CD14-positive monocyte (primary cell): Measurements from ENCODE around the gene IKZF3. TPM values are rescaled to one million over a fixed set of nuclear protein-coding genes. Genes with fewer than 3 reads are reported as not detected.

Experiments used
- DNase-seq, 3 donors: peaks; one replicate each; pipeline ENCODE4 v3.0.0-alpha.2; 2011 to 2022
- H2AFZ ChIP-seq: 2 replicates; pipeline ENCODE4 v1.6.0; 2012; ENCODE audit warnings: mild to moderate bottlenecking, low read depth, low read length, inconsistent platforms; ENCODE audit not compliant: insufficient read depth, poor library complexity, severe bottlenecking
- H3K27ac ChIP-seq, 2 donors: 1 replicate in 1 of 2; 2 replicates in 1 of 2; pipeline ENCODE4 v1.5.1; 2012 to 2013; ENCODE audit warnings: low read length in 2 of 2, control low read depth in 1 of 2, inconsistent platforms in 1 of 2, low read depth in 1 of 2, mild to moderate bottlenecking in 1 of 2
- H3K27me3 ChIP-seq, 2 donors: one replicate each; pipeline versions ENCODE4 v1.6.0 to v1.6.1; 2011 to 2013; ENCODE audit warnings: low read length in 2 of 2; ENCODE audit not compliant: control insufficient read depth in 2 of 2, insufficient read depth in 2 of 2
- H3K36me3 ChIP-seq, 2 donors: replicated peaks in 1 of 2; 1 replicate in 1 of 2; 2 replicates in 1 of 2; pipeline versions ENCODE4 v1.5.1 to v1.6.1; 2012 to 2013; ENCODE audit warnings: low read length in 2 of 2, control low read depth in 1 of 2, inconsistent platforms in 1 of 2, mild to moderate bottlenecking in 1 of 2; ENCODE audit not compliant: insufficient read depth in 2 of 2, control insufficient read depth in 1 of 2
- H3K4me1 ChIP-seq, 2 donors: 1 replicate in 1 of 2; 2 replicates in 1 of 2; pipeline versions ENCODE4 v1.5.1 to v1.6.1; 2012 to 2013; ENCODE audit warnings: low read length in 2 of 2, control low read depth in 1 of 2, inconsistent platforms in 1 of 2, mild to moderate bottlenecking in 1 of 2, moderate library complexity in 1 of 2; ENCODE audit not compliant: insufficient read depth in 2 of 2, control insufficient read depth in 1 of 2
- H3K4me2 ChIP-seq: replicated peaks from 2 replicates; pipeline ENCODE3; 2012; ENCODE audit warnings: low read length, moderate library complexity, mild to moderate bottlenecking; ENCODE audit not compliant: poor library complexity, severe bottlenecking; ENCODE audit errors: extremely low read depth
- H3K4me3 ChIP-seq, 3 experiments: fragments of 200-600 bp in 1 of 3; sonication (generic) in 1 of 3; replicated peaks in 1 of 3; 1 replicate in 2 of 3; 2 replicates in 1 of 3; pipeline ENCODE4 v1.5.1; 2011 to 2013; ENCODE audit warnings: low read length in 3 of 3, mild to moderate bottlenecking in 3 of 3, control low read depth in 2 of 3, low read depth in 2 of 3, inconsistent platforms in 1 of 3, moderate library complexity in 1 of 3
- H3K79me2 ChIP-seq: 2 replicates; pipeline ENCODE4 v1.6.0; 2012; ENCODE audit warnings: mild to moderate bottlenecking, control low read depth, inconsistent platforms, low read length, moderate library complexity; ENCODE audit not compliant: insufficient read depth
- H3K9ac ChIP-seq: 2 replicates; pipeline ENCODE4 v1.6.0; 2017; ENCODE audit warnings: low read length, mild to moderate bottlenecking; ENCODE audit not compliant: insufficient read depth, poor library complexity, severe bottlenecking
- H3K9me3 ChIP-seq, 2 donors: replicated peaks in 1 of 2; 1 replicate in 1 of 2; 2 replicates in 1 of 2; pipeline versions ENCODE4 v1.5.1 to v1.6.1; 2012 to 2013; ENCODE audit warnings: low read length in 2 of 2, control low read depth in 1 of 2; ENCODE audit not compliant: control insufficient read depth in 1 of 2, insufficient read depth in 1 of 2
- H4K20me1 ChIP-seq: 2 replicates; pipeline ENCODE4 v1.6.0; 2012; ENCODE audit warnings: mild to moderate bottlenecking, low read length, control low read depth, moderate library complexity; ENCODE audit not compliant: insufficient read depth
- H3K27ac Mint-ChIP-seq, 7 donors: one replicate each; pipeline ENCODE4 v1.8.0; 2020; ENCODE audit warnings: mild to moderate bottlenecking in 7 of 7, mixed read lengths in 7 of 7, moderate library complexity in 6 of 7, inconsistent platforms in 2 of 7
- H3K27me3 Mint-ChIP-seq, 3 donors: one replicate each; pipeline ENCODE4 v1.8.0; 2021 to 2022; ENCODE audit warnings: low read depth in 3 of 3, mild to moderate bottlenecking in 3 of 3, mixed read lengths in 3 of 3, moderate library complexity in 3 of 3, inconsistent platforms in 1 of 3
- H3K36me3 Mint-ChIP-seq, 2 donors: one replicate each; pipeline ENCODE4 v1.8.0; 2020; ENCODE audit warnings: mixed read lengths in 2 of 2, inconsistent platforms in 1 of 2, mild to moderate bottlenecking in 1 of 2
- H3K4me1 Mint-ChIP-seq: one replicate; pipeline ENCODE4 v1.8.0; 2020; ENCODE audit warnings: mild to moderate bottlenecking, mixed read lengths
- H3K4me3 Mint-ChIP-seq, 2 donors: one replicate each; pipeline ENCODE4 v1.8.0; 2020; ENCODE audit warnings: mild to moderate bottlenecking in 2 of 2, mixed read lengths in 2 of 2, moderate library complexity in 1 of 2
- H3K9me3 Mint-ChIP-seq, 7 donors: one replicate each; pipeline ENCODE4 v1.8.0; 2020 to 2022; ENCODE audit warnings: mixed read lengths in 7 of 7, mild to moderate bottlenecking in 6 of 7, moderate library complexity in 6 of 7, inconsistent platforms in 2 of 7
- CTCF ChIP-seq: fragments of 200-600 bp; IDR thresholded peaks from one replicate; pipeline ENCODE4 v1.8.0; 2022; ENCODE audit warnings: antibody characterized with exemption, mild to moderate bottlenecking
- WGBS: methylation state at CpG from one replicate; pipeline ENCODE4 v1.1.5; 2013; ENCODE audit warnings: missing lambda C conversion rate; ENCODE audit not compliant: insufficient coverage; 5-methylcytosine and 5-hydroxymethylcytosine counted together
- intact Hi-C, 2 donors: fragments of 100-400 bp; cut with micrococcal nuclease; formaldehyde crosslinking; loops; one replicate each; pipeline versions ENCODE4 v1.15.0 to v1.15.1; 2023
- polyA plus RNA-seq, 3 donors: library from polyadenylated mRNA; depleted of rRNA in 1 of 3; unstranded in 2 of 3; stranded (reverse) in 1 of 3; fragments of 300-500 nt in 2 of 3; fragments of >200 nt in 1 of 3; fragmentation: Illumina TruSeq in 2 of 3; gene quantifications; 1 replicate in 2 of 3; 2 replicates in 1 of 3; pipeline ENCODE4 v1.2.3, GENCODE V29; 2012 to 2021

IKZF3 gene
- polyA plus RNA-seq, 3 donors = 0.05 to 0.15 (median 0.05) TPM

DNA sequence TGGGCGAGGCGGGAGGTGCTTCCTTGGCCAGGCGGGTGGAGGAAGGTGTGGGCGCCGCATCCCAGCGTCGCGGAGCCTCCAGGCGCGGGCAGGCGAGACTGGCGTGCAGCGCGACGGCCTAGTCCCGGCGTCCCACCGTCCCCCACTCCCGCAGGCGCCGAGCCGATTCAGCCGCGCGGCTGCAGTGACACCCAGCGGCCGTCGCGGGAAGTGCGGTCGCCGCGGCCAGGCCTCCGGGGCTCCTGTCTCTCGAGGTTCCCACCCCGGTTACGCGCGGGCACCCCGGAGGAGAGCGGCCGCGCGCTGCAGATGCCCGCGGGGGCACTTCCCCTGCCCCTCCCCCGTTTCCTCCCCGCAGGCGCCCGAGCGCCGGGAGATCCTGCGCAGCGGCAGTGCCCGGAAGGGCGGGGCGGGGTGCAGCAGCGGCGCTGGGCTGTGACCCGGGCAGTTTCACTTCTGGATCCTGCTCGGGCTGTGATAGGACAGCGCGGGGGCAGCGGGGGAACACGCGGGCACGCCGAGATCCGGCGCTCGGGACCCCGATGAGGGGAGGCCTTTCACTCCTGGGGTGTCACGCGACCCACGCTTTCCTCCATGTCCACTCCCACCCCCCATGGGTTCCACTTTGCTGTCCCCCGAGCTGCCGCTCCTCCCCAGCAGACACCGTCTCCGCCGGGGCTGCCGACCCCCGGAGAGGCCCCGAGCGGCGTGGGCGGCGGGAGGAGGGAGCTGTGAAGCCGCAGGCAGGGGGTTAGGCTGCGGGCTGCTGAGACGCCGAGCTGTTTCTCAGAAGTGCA lies 109.8 kb downstream of the IKZF3 start:
- Histone ChIP-seq H4K20me1 (no peaks in the 10 kb centered on the region), H2AFZ (peak overlapping the region; percentile 95), H3K79me2 (no peaks in the 10 kb centered on the region), H3K4me3 (peak overlapping the region; percentile 47 to 72 (median 59)), H3K4me1 (peaks cover 38 to 41% of the 10 kb centered on the region in 2 donors), H3K9ac (peak overlapping the region; percentile 92), H3K27ac (peak overlapping the region; percentile 83 to 97), H3K9me3 (no peaks in the 10 kb centered on the region), H3K27me3 (no peaks in the 10 kb centered on the region), H3K36me3 (no peaks in the 10 kb centered on the region), H3K4me2 (peak overlapping the region; percentile 85)
- DNase-seq = peak; percentile 96 to 98 (median 98)
- peak; percentile 98 for TF ChIP-seq CTCF
- intact Hi-C loops = loop anchor here (2.0 to 10.0 kb wide), 6 partner anchors 117 to 227 kb away; partner anchors contain the start of gene STARD3 (in 1 of the 2)
- Mint-ChIP-seq H3K27me3 (peaks cover 10 to 25% (median 15%) of the 10 kb centered on the region in 3 donors), H3K4me3 (peak overlapping the region; percentile 67 to 84), H3K27ac (peak overlapping the region; percentile 72 to 87 (median 85)), H3K9me3 (peaks cover 0 to 2% (median 0%) of the 10 kb centered on the region in 7 donors), H3K4me1 (peaks cover 41% of the 10 kb centered on the region), H3K36me3 (no peaks in the 10 kb centered on the region)
- under 1% methylated on average over 85 of the region's 91 CpGs for WGBS

DNA sequence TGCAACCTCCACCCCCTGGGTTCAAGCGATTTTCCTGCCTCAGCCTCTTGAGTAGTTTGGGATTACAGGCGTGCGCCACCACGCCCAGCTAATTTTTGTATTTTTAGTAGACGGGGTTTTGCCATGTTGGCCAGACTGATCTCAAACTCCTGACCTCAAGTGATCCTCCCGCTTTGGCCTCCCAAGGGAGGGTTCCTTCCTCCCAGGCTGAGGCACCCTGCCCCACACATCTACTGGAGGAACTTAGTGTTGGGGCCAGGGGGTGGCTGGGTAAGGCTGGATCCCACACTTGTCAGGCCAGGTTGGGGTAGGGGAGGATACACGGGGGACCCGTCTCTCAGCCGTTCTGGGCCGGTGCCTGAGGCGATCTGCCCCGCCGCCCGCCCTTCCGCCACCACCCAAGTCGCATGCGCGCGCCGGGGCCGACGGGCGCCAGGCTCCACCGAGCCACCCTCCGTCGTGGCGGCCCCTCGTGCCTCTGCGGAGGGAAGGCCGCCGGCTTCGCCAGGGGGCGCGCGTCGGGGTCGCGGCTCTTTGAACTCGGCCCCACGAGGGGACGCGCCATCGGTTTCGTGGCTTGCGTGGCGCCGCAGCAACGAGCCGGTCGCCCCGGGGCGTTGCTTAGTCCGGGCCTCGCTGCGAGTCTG lies 110.5 kb downstream of the IKZF3 start:
- no peak for TF ChIP-seq CTCF
- Histone ChIP-seq H3K79me2 (no peaks in the 10 kb centered on the region), H2AFZ (peak overlapping the region; percentile 95), H3K36me3 (no peaks in the 10 kb centered on the region), H4K20me1 (no peaks in the 10 kb centered on the region), H3K4me1 (peaks cover 38 to 41% of the 10 kb centered on the region in 2 donors), H3K27ac (peak overlapping the region; percentile 82), H3K9ac (peak overlapping the region; percentile 92), H3K9me3 (no peaks in the 10 kb centered on the region), H3K4me2 (peak overlapping the region; percentile 85), H3K27me3 (no peaks in the 10 kb centered on the region), H3K4me3 (peak overlapping the region; percentile 38 to 72 (median 43))
- Mint-ChIP-seq H3K36me3 (no peaks in the 10 kb centered on the region), H3K27ac (peak overlapping the region; percentile 83 to 92 (median 88)), H3K9me3 (peaks cover 0 to 2% (median 0%) of the 10 kb centered on the region in 7 donors), H3K27me3 (peaks cover 10 to 22% (median 15%) of the 10 kb centered on the region in 3 donors), H3K4me1 (peaks cover 39% of the 10 kb centered on the region), H3K4me3 (peak overlapping the region; percentile 71 to 85)
- DNase-seq = peak; percentile 47 to 65 (median 53)
- WGBS = 0% methylated on average over 49 of the region's 55 CpGs
- intact Hi-C loops = loop anchor here (2.0 to 10.0 kb wide), 6 partner anchors 116 to 226 kb away; partner anchors contain the start of gene STARD3 (in 1 of the 2)
